SW 1271 (cell line): ENCODE data around the gene EXOC4.

Source experiments
- DNase-seq, 2 experiments: peaks; one replicate each; lab custom pipeline; 2025; lab: John Stamatoyannopoulos, UW

The EXOC4 gene

GRCh38 chr7:133705596-133705995 lies 452.7 kb downstream of the EXOC4 start:
- DNase-seq: peak; percentile 57 to 67

DNA sequence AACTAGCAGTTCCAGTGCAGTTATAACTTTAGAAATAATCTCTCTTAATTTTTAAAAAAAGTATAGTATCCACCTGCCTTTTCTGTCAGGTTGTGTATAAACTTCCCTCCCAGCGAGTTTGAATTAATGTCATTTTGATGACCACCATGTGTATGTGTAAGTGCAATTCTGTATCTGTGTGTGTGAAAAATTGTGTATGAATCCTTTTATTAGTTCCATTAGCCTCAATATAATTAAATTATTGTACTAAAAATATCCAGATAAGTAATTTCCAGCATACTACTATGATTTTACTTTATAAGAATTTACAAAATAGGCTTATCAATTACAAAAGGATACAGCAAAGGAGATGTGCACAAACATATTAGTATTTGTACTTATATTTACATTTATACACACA lies 453.1 kb downstream of the EXOC4 start:
- DNase-seq: no peak

DNA sequence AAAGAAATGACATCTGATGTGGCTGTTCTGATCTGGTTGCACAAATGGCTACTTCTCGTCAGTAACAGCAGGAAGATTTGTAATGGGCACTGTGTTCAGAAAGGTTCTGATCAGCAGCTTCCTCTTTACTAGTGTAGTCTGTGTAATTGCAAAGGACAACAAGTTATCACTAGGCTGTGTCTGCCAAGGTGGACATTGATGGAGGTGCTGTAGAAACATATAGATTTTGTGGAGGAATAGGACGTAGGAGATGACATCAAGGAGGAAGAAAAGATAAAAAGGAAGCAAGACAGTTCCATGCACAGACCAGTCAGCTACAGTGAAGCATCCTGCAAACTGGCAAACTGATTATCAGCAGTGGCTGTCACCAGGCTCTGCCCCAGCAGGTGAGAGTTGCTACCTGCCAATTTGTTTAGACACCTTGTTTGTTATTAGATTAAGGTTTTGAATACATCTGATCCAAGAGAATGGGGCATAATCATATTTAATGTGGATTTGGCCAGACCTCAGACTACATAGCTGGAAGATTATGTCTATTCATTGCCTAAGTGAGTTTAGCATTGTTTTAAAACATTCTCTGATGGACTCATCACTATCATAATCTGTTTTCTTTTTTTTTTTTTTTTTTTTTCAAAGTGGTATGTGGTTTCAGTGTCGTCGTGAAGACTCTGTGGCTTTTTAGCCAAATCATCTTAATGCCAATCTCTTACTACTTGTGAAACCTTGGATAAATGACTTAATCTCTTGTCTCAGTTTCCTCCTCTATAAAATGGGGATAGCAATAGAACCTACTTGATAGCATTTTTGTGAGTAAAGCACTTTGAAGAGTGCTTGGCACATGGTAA lies 456.4 kb downstream of the EXOC4 start:
- DNase-seq: no peak

DNA sequence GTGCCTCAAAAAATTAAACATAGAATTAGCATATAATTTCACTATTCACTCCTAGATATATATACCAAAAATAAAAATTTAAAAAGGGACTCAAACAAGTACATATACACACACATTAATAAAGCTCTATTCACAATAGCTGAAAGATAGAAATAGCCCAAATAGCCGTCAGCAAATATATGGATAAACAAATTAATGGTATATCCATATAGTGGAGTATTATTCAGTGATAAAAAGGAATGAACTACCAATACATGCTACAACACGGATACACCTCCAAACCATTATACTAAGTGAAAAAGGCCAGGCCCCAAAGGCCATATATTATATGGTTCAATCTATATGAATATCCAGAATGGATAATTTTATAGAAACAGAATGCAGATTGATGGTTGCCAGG lies 459.7 kb downstream of the EXOC4 start:
- no peak for DNase-seq

- no peak for DNase-seq
Measured at GRCh38 chr7:133714654-133715053, 461.8 kb downstream of the EXOC4 start.

- no peak for DNase-seq
Measured at GRCh38 chr7:133718131-133718530, 465.3 kb downstream of the EXOC4 start.

GRCh38 chr7:133723044-133723443 lies 470.2 kb downstream of the EXOC4 start:
- DNase-seq: no peak

GRCh38 chr7:133724148-133724547 lies 471.3 kb downstream of the EXOC4 start:
- DNase-seq: no peak

DNA sequence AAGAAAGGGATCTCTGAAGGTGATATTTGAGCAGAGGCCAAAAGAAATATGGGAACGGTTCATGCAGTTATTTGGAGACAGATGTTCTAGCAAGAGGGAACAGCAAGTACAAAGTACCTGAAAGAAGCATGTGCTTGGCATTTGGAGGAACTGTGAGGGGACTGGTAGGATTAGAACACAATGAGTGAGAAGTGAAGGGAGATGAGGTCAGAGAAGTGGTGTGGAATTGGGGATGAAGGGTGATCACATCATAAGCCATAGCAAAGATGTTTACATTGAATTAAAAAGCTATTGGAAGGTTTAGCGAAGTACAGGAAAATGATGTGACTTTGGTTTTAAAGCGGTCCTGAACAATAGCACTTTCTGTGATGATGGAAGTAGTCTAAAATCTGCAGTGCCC lies 471.8 kb downstream of the EXOC4 start:
- DNase-seq: no peak

DNA sequence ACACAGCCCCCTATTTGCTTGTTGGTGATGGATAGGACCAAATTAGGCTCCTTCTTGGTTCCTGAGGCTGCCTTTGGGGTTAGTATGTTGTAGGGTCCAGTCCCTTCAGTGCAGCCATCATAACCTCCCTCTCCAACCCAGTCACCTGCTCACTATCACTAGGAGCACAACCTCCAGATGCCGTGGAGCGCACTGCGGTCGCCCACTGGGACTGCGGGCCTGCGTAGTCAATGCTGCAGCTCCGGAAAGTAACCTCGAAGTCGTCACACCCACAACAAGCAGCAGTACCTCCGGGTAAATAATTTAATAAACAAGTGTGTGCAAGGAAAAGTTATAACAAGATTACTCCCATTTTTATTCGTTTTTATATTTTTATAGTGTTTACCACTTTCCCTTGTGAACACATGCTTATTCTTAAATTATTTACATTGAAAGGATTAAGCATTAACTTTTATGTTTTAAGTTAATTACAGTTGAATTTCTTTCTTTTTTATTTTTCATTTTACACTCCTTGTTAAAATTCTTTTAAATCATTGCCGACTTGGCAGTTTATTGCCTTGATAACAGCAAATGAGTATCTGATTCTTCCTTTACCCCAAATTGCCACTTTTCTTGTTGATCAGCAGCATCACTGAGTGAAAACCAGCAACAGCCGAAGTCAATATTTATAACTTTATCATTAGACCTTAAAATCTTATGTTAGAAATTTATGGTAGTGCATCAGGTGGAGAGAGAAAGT lies 474.8 kb downstream of the EXOC4 start:
- DNase-seq: no peak

DNA sequence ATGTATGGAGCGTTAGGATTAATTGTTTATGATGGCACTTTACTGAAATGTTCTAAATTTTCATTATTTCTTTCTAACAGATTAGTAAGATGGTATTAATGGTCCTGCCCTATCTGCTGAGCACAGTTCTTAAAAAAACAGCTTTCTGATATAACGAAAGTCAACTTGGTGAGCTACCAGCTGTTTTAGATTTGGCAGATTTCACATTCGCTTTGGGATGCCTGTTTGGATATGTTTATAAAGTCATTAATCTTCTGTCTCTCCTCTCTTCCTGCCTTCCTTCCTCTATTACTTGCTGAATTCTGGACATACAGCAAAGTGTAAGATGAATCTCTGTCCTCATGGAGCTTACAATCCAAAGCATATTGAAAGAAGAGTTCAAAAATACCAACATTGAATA lies 477.5 kb downstream of the EXOC4 start:
- no peak for DNase-seq

- no peak for DNase-seq
Measured at GRCh38 chr7:133733401-133733800, 480.5 kb downstream of the EXOC4 start.

DNA sequence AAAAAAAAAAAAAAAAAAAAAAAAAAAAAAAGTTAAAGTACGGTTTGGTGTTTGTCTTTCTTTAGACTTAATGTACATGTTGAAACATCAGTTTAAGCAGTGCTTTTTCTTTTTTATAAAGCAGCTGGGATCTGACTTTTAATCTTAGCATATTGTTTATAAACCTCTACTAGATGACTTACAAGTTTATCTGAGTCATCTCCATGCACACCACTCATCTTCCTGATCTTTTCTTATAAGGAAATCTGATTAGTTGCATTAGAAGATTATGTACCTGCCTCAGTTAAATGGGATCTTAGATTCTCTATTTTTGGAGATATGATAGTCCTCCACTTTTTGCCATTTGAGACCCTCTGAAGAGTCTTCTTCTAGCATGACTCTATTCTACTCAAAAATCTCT lies 482.3 kb downstream of the EXOC4 start:
- DNase-seq: no peak

GRCh38 chr7:133739817-133740216 lies 486.9 kb downstream of the EXOC4 start:
- DNase-seq: no peak

- no peak for DNase-seq
Measured at GRCh38 chr7:133741078-133741477, 488.2 kb downstream of the EXOC4 start.

DNA sequence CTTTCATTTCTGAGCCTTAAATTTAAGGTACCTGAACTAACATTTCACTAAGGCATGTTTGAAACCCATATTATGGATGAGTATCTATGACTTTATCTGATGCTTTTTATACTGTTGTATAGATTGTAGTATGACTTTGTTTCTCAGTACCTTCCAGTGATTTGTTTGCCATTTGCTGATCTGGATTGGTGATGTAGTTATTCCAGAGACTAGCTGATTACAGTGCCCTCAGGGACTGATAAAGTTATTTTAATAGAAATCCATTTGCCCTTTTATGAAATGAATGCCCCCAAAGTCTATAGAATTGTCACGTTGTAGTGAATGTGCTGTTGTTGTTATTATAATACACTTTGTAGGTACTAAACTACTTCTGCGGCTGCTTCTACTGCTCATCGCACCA lies 488.8 kb downstream of the EXOC4 start:
- DNase-seq: no peak

DNA sequence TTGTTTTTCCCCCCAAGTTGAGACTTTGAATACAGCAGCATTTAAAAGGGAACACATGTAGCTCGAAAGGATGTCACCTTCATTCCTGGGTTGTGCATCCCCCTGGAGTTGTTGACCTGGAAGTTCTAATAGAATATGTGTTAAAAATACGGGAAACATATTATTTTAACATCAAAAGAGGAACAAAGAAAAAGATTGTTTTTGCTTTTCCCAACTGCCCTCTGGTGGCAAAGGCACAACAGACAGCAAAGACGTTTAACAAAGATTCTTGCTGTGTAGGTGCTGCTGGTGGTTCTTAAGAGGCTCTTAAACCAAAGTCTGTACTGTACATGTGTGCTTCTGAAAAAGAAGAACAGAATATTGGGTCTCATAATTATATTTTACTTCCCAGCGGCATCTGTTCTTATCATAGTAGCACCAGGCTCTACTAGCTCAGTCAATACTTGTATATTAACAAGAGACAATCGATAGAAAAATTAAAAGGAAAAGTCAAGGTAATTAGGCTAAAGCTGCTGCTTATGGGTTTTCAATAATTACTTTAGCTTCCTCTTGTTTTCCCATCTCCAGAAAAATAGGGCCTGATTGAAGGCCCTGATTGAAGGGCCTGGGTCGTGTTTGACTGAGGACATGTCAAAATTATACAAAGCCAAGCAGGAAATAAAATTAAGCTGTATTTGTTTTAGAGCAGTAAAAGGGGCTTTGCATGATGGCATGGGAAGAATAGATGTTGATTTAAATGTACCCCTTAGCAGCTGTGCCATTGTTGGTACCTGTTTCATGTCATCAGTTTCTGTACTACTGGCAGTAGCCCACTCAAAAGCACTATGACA lies 490.0 kb downstream of the EXOC4 start:
- no peak for DNase-seq

DNA sequence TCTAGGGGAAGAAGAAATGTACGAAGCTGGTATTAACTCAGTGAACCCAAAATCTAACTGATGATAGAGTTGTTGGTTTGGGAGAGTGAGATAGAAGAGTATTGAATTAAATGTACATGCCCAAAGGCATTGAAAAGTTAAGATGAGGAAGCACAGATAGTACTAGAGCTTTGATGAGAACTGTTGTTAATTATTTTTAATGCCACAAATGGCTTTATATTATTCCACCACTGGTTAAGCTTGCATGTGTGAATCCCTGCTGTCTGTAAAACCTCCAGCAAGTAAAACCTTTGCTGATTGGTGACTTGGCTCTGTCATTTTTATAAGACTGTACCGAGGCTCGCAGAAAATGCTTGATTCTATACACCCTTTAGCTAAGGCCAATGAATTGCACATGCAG lies 491.6 kb downstream of the EXOC4 start:
- DNase-seq: no peak

GRCh38 chr7:133746305-133746704 lies 493.4 kb downstream of the EXOC4 start:
- DNase-seq: no peak

GRCh38 chr7:133746847-133747246 lies 494.0 kb downstream of the EXOC4 start:
- DNase-seq: no peak

GRCh38 chr7:133748443-133749407 lies 495.8 kb downstream of the EXOC4 start:
- DNase-seq: no peak
